HCT116 (cell line): Measurements from ENCODE around the gene DERL3. TPM values are rescaled to one million over a fixed set of nuclear protein-coding genes. Genes with fewer than 3 reads are reported as not detected.

ENCODE experiments used
- ATAC-seq: fragments of 200-7000 bp; cut with Tn5 transposase; 2 replicates; pipeline ENCODE4 v1.9.1; 2020; ENCODE audit warnings: mild to moderate bottlenecking, moderate library complexity
- BruUV-seq: library from RNA; stranded (reverse); fragments of 400-500 nt; replicated peaks from 2 replicates; lab custom pipeline; 2021; lab: Mats Ljungman, UMichigan
- CTCF ChIA-PET: fragments of 300-600 bp; sonication (Branson Sonifier 250); formaldehyde crosslinking; loops from one replicate; lab custom pipeline; 2021; ENCODE audit warnings: antibody characterized with exemption; lab: Charles Lee
- POLR2A ChIA-PET: fragments of 300-600, 350-600 bp; sonication (Branson Sonifier 250); formaldehyde crosslinking; loops from one replicate; lab custom pipeline; 2021; ENCODE audit warnings: antibody characterized with exemption; lab: Charles Lee
- RAD21 ChIA-PET, 2 experiments: fragments of 300-600 bp; sonication (Branson Sonifier 250); formaldehyde crosslinking; loops; one replicate each; lab custom pipeline; 2023; ENCODE audit warnings: low total read pairs in 2 of 2; ENCODE audit not compliant: uncharacterized antibody in 2 of 2, unreplicated experiment in 2 of 2, low non-redundant PET in 1 of 2; lab: Charles Lee
- DNase-seq: peaks from one replicate; pipeline ENCODE4 v3.0.0-alpha.2; 2010; ENCODE audit warnings: low read depth, low spot score
- H2AFZ ChIP-seq: fragments of 200-600 bp; shearing (Covaris generic), sonication (generic); 2 replicates; pipeline ENCODE4 v1.6.1; 2017; ENCODE audit warnings: low read depth, mixed run types, mixed read lengths, antibody characterized with exemption, low read length; ENCODE audit not compliant: poor library complexity, severe bottlenecking
- H3K27ac ChIP-seq: 2 replicates; pipeline ENCODE4 v1.5.1; 2012; ENCODE audit warnings: low read depth, low read length
- H3K27me3 ChIP-seq: fragments of 200-600 bp; sonication (generic); 2 replicates; pipeline ENCODE4 v1.6.1; 2016; ENCODE audit warnings: mixed run types, low read length, mixed read lengths; ENCODE audit not compliant: insufficient read depth
- H3K36me3 ChIP-seq, 2 experiments: fragments of 200-500 bp in 1 of 2; fragments of 200-600 bp in 1 of 2; sonication (Bioruptor generic) in 1 of 2; sonication (generic) in 1 of 2; 2 replicates each; pipeline versions ENCODE4 v1.5.1 to v1.6.1; 2014 to 2016; ENCODE audit warnings: low read length in 2 of 2, inconsistent platforms in 1 of 2, mixed read lengths in 1 of 2, mixed run types in 1 of 2; ENCODE audit not compliant: insufficient read depth in 2 of 2, control insufficient read depth in 1 of 2
- H3K4me1 ChIP-seq, 2 experiments: fragments of 200-600 bp in 1 of 2; sonication (generic) in 1 of 2; 2 replicates each; pipeline versions ENCODE4 v1.5.1 to v1.6.1; 2012 to 2017; ENCODE audit warnings: low read length in 2 of 2, inconsistent platforms in 1 of 2, mild to moderate bottlenecking in 1 of 2, mixed read lengths in 1 of 2, mixed run types in 1 of 2, moderate library complexity in 1 of 2; ENCODE audit not compliant: insufficient read depth in 2 of 2, control insufficient read depth in 1 of 2
- H3K4me2 ChIP-seq: fragments of 200-600 bp; sonication (generic); 2 replicates; pipeline ENCODE4 v1.6.1; 2017; ENCODE audit warnings: mixed run types, low read length, mixed read lengths
- H3K4me3 ChIP-seq, 2 experiments: fragments of 200-600 bp in 1 of 2; sonication (generic) in 1 of 2; replicated peaks in 1 of 2; 2 replicates each; pipeline ENCODE4 v1.5.1; 2011 to 2016; ENCODE audit warnings: low read length in 2 of 2, control low read depth in 1 of 2, low read depth in 1 of 2, mild to moderate bottlenecking in 1 of 2, mixed read lengths in 1 of 2, mixed run types in 1 of 2
- H3K79me2 ChIP-seq: fragments of 200-600 bp; sonication (generic); 2 replicates; pipeline ENCODE4 v1.6.1; 2017; ENCODE audit warnings: mild to moderate bottlenecking, mixed run types, low read length, moderate library complexity, mixed read lengths; ENCODE audit not compliant: insufficient read depth
- H3K9ac ChIP-seq: fragments of 200-600 bp; sonication (generic); 2 replicates; pipeline ENCODE4 v1.6.1; 2016; ENCODE audit warnings: low read length, mixed read lengths
- H3K9me2 ChIP-seq: fragments of 200-600 bp; sonication (generic), shearing (Covaris generic); 2 replicates; pipeline ENCODE4 v1.6.1; 2017; ENCODE audit warnings: mixed run types, mild to moderate bottlenecking, moderate library complexity; ENCODE audit not compliant: insufficient read depth
- H3K9me3 ChIP-seq, 2 experiments: fragments of 200-500 bp in 1 of 2; fragments of 200-600 bp in 1 of 2; sonication (Bioruptor generic) in 1 of 2; sonication (generic) in 1 of 2; 2 replicates each; pipeline ENCODE4 v1.6.1; 2014 to 2017; ENCODE audit warnings: low read length in 2 of 2, mixed read lengths in 2 of 2, inconsistent platforms in 1 of 2, low read depth in 1 of 2, mild to moderate bottlenecking in 1 of 2, mixed run types in 1 of 2, moderate library complexity in 1 of 2; ENCODE audit not compliant: control insufficient read depth in 1 of 2, insufficient read depth in 1 of 2
- H4K20me1 ChIP-seq: fragments of 200-600 bp; sonication (generic), shearing (Covaris generic); 2 replicates; pipeline ENCODE4 v1.6.1; 2017; ENCODE audit warnings: mixed run types, mild to moderate bottlenecking, moderate library complexity; ENCODE audit not compliant: insufficient read depth
- ATF3 ChIP-seq: IDR thresholded peaks from 2 replicates; pipeline ENCODE4 v1.6.1; 2012
- CBX3 ChIP-seq: IDR thresholded peaks from 2 replicates; pipeline ENCODE4 v1.6.1; 2012; ENCODE audit warnings: low read depth
- CTCF ChIP-seq, 3 experiments: fragments of 200-600 bp in 1 of 3; sonication (generic) in 1 of 3; IDR thresholded peaks in 2 of 3; conservative IDR thresholded peaks in 1 of 3; 2 replicates each; pipeline ENCODE4 v1.5.1; 2012 to 2017; ENCODE audit warnings: low read depth in 2 of 3, low read length in 2 of 3, antibody characterized with exemption in 1 of 3, borderline replicate concordance in 1 of 3, control low read depth in 1 of 3, mild to moderate bottlenecking in 1 of 3, mixed read lengths in 1 of 3, mixed run types in 1 of 3, moderate library complexity in 1 of 3; ENCODE audit not compliant: insufficient read depth in 1 of 3
- EGR1 ChIP-seq: IDR thresholded peaks from 2 replicates; pipeline ENCODE4 v1.6.1; 2012; ENCODE audit warnings: low read depth
- EZH2phosphoT487 ChIP-seq: fragments of 200-600 bp; IDR thresholded peaks from 2 replicates; pipeline ENCODE4 v1.6.1; 2018; ENCODE audit warnings: antibody characterized with exemption, borderline replicate concordance
- FOSL1 ChIP-seq: IDR thresholded peaks from 2 replicates; pipeline ENCODE4 v1.6.1; 2012; ENCODE audit warnings: low read depth
- JUND ChIP-seq: IDR thresholded peaks from 2 replicates; pipeline ENCODE4 v1.6.1; 2012
- MAX ChIP-seq: IDR thresholded peaks from 2 replicates; pipeline ENCODE4 v1.6.1; 2012
- POLR2A ChIP-seq: IDR thresholded peaks from 2 replicates; pipeline ENCODE4 v1.7.0; 2011; ENCODE audit warnings: borderline replicate concordance; ENCODE audit not compliant: insufficient read depth, insufficient read length; ENCODE audit errors: extremely low read depth
- POLR2AphosphoS5 ChIP-seq: IDR thresholded peaks from 2 replicates; pipeline ENCODE4 v1.6.1; 2011; ENCODE audit warnings: mild to moderate bottlenecking, low read depth, low read length, moderate library complexity
- RAD21 ChIP-seq: IDR thresholded peaks from 2 replicates; pipeline ENCODE4 v1.6.1; 2012; ENCODE audit warnings: low read depth, mild to moderate bottlenecking
- REST ChIP-seq: IDR thresholded peaks from 2 replicates; pipeline ENCODE4 v1.6.1; 2012; ENCODE audit warnings: low read depth
- SIN3A ChIP-seq: IDR thresholded peaks from 2 replicates; pipeline ENCODE4 v1.6.1; 2012; ENCODE audit warnings: low read depth
- SP1 ChIP-seq: IDR thresholded peaks from 2 replicates; pipeline ENCODE4 v1.6.1; 2012; ENCODE audit warnings: low read depth
- SRF ChIP-seq: IDR thresholded peaks from 2 replicates; pipeline ENCODE4 v1.6.1; 2012; ENCODE audit warnings: low read depth
- TCF7L2 ChIP-seq: IDR thresholded peaks from 2 replicates; pipeline ENCODE4 v1.7.0; 2011; ENCODE audit warnings: borderline replicate concordance, inconsistent platforms; ENCODE audit not compliant: insufficient read depth, insufficient read length; ENCODE audit errors: extremely low read depth
- YY1 ChIP-seq: IDR thresholded peaks from 2 replicates; pipeline ENCODE4 v1.6.1; 2011; ENCODE audit warnings: low read length, low read depth, moderate library complexity, mild to moderate bottlenecking; ENCODE audit not compliant: insufficient replicate concordance; ENCODE audit errors: extremely low read depth
- ZBTB33 ChIP-seq: IDR thresholded peaks from 2 replicates; pipeline ENCODE4 v1.6.1; 2011; ENCODE audit warnings: mild to moderate bottlenecking, low read length, moderate library complexity; ENCODE audit not compliant: insufficient replicate concordance; ENCODE audit errors: extremely low read depth
- ZFX ChIP-seq: fragments of 450-650 bp; IDR thresholded peaks from 2 replicates; pipeline ENCODE4 v1.6.1; 2017
- ZNF274 ChIP-seq: fragments of 200-500 bp; sonication (Bioruptor generic); IDR thresholded peaks from 2 replicates; pipeline ENCODE4 v1.6.1; 2014; ENCODE audit warnings: mild to moderate bottlenecking, low read depth, low read length, inconsistent platforms
- intact Hi-C: fragments of 100-400 bp; cut with micrococcal nuclease; formaldehyde crosslinking; loops from 2 replicates; pipeline ENCODE4 v1.10.0; 2022
- total RNA-seq: library from RNA; stranded (reverse); gene quantifications from one replicate; pipeline ENCODE4 v1.2.1, GENCODE V29; 2021; ENCODE audit not compliant: unreplicated experiment

The DERL3 gene
- total RNA-seq, 1 experiment from 2014 or later = not detected

- CTCF ChIA-PET = no interaction called here
- intact Hi-C loops = no loop called here
- no peak for DNase-seq
Observed at GRCh38 chr22:23812378-23812777, 26.4 kb downstream of the DERL3 start.

More at GRCh38 chr22:23812378-23812777, 26.4 kb downstream of the DERL3 start:
- no peak overlapping the region for H3K4me2 ChIP-seq
- no peaks in the 10 kb centered on the region for H3K79me2 ChIP-seq
- H3K4me1 ChIP-seq = no peaks in the 10 kb centered on the region
- H4K20me1 ChIP-seq = no peaks in the 10 kb centered on the region
- no peaks in the 10 kb centered on the region for H3K9me3 ChIP-seq
- H3K27me3 ChIP-seq = no peaks in the 10 kb centered on the region
- no peak overlapping the region for H3K4me3 ChIP-seq
- no peaks in the 10 kb centered on the region for H3K9me2 ChIP-seq
- ATAC-seq = no peak
- H3K27ac ChIP-seq = no peak overlapping the region
- H3K9ac ChIP-seq = no peak overlapping the region
- TF ChIP-seq MAX = no peak
- no peak for TF ChIP-seq EGR1
- TF ChIP-seq TCF7L2 = no peak
- no peak for TF ChIP-seq SIN3A
- TF ChIP-seq ZBTB33 = no peak
- no peak for TF ChIP-seq POLR2A
- no peak for TF ChIP-seq RAD21
- TF ChIP-seq CTCF (IDR thresholded peaks at IDR 0.05 in 2 of 3, conservative IDR thresholded peaks at IDR 0.05 in 1 of 3; ENCODE audit: borderline replicate concordance in 1 of 3, insufficient read depth in 1 of 3, low read depth in 2 of 3, low read length in 2 of 3) = no peak
- TF ChIP-seq JUND = no peak
- no peak for TF ChIP-seq ZFX
- TF ChIP-seq REST = no peak
- TF ChIP-seq ZNF274 = no peak
- no peak for TF ChIP-seq YY1
- no peak for TF ChIP-seq CBX3
- no peak for TF ChIP-seq EZH2phosphoT487
- no peak for TF ChIP-seq FOSL1
- no peak for TF ChIP-seq ATF3
- no peak for TF ChIP-seq SP1
- no peak for TF ChIP-seq POLR2AphosphoS5
- no peak for TF ChIP-seq SRF
- TF ChIP-seq, all 23 proteins: peak for 0
- no TSS peak for BruUV-seq
- no peak overlapping the region for H2AFZ ChIP-seq
- ChIA-PET RAD21 (no interaction called here), POLR2A (no interaction called here)
- peaks cover 8 to 13% of the 10 kb centered on the region in 2 experiments; a peak in 3 of 4 replicates for H3K36me3 ChIP-seq
